RWPE2 (cell line): ENCODE data around the gene LRCH1.

Source experiments
- ATAC-seq: fragments of 200-7000 bp; cut with Tn5 transposase; 3 replicates; pipeline ENCODE4 v1.9.1; 2021; ENCODE audit warnings: low read depth
- DNase-seq: peaks from one replicate; pipeline ENCODE4 v3.0.0-alpha.2; 2020; ENCODE audit warnings: low spot score
- H3K27ac ChIP-seq: fragments of 450-650 bp; 2 replicates; pipeline ENCODE4 v1.5.1; 2017; ENCODE audit warnings: mild to moderate bottlenecking; ENCODE audit not compliant: poor library complexity, severe bottlenecking
- H3K27me3 ChIP-seq: fragments of 250-450 bp; sonication (Bioruptor Pico); 2 replicates; pipeline ENCODE4 v1.5.1; 2021; ENCODE audit warnings: mild to moderate bottlenecking, moderate library complexity; ENCODE audit not compliant: insufficient read depth, poor library complexity, severe bottlenecking
- H3K36me3 ChIP-seq: fragments of 250-450 bp; sonication (Bioruptor Pico); 2 replicates; pipeline ENCODE4 v1.5.1; 2020; ENCODE audit warnings: low read depth, mild to moderate bottlenecking, moderate library complexity
- H3K4me1 ChIP-seq: fragments of 250-450 bp; sonication (Bioruptor Pico); 2 replicates; pipeline ENCODE4 v1.5.1; 2021; ENCODE audit warnings: mild to moderate bottlenecking, moderate library complexity; ENCODE audit not compliant: insufficient read depth, poor library complexity, severe bottlenecking
- H3K4me3 ChIP-seq: fragments of 250-450 bp; sonication (Bioruptor Pico); 2 replicates; pipeline ENCODE4 v1.5.1; 2021; ENCODE audit warnings: mild to moderate bottlenecking, moderate library complexity; ENCODE audit not compliant: severe bottlenecking
- H3K9me3 ChIP-seq: fragments of 250-450 bp; sonication (Bioruptor Pico); 2 replicates; pipeline ENCODE4 v1.5.1; 2021; ENCODE audit warnings: mild to moderate bottlenecking, moderate library complexity; ENCODE audit not compliant: severe bottlenecking
- TF ChIP-seq, protein P1 (sequence below): fragments of 450-650 bp; IDR thresholded peaks from one replicate; pipeline ENCODE4 v1.5.1; 2017; ENCODE audit warnings: mild to moderate bottlenecking, moderate library complexity; ENCODE audit not compliant: poor library complexity, severe bottlenecking

Gene LRCH1

DNA sequence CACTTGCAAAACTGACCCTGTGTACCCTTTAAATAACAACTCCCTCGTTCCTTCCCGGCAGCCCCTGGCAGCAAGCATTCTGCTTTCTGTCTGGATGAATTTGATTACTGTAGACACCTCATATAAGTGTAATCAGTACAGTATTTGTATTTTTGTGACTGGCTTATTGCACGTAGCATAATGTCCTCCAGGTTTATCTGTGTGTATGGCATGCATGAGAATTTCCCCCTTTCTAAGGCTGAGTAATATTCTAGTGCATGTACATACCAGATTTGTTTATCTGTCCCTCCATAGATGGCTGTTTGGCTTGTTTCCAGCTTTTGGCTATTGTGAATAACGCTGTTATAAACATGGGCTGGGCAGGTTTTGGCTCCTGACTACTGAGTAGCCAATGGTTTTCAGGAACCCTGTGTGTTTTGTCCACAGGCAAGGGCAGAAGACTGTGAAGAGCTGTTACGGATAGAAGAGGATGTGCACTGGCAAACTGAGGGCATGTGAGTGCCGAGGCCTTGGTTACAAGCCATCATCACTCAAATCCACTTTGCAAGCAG, 146.0 kb downstream of the LRCH1 start:
- ATAC-seq = no peak
- Histone ChIP-seq H3K9me3 (no peaks in the 10 kb centered on the region), H3K4me1 (no peaks in the 10 kb centered on the region), H3K27ac (no peak overlapping the region), H3K36me3 (peaks cover 53% of the 10 kb centered on the region), H3K27me3 (no peaks in the 10 kb centered on the region), H3K4me3 (no peak overlapping the region)
- DNase-seq = no peak
- TF ChIP-seq, protein P1, sequence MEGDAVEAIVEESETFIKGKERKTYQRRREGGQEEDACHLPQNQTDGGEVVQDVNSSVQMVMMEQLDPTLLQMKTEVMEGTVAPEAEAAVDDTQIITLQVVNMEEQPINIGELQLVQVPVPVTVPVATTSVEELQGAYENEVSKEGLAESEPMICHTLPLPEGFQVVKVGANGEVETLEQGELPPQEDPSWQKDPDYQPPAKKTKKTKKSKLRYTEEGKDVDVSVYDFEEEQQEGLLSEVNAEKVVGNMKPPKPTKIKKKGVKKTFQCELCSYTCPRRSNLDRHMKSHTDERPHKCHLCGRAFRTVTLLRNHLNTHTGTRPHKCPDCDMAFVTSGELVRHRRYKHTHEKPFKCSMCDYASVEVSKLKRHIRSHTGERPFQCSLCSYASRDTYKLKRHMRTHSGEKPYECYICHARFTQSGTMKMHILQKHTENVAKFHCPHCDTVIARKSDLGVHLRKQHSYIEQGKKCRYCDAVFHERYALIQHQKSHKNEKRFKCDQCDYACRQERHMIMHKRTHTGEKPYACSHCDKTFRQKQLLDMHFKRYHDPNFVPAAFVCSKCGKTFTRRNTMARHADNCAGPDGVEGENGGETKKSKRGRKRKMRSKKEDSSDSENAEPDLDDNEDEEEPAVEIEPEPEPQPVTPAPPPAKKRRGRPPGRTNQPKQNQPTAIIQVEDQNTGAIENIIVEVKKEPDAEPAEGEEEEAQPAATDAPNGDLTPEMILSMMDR = no peak

DNA sequence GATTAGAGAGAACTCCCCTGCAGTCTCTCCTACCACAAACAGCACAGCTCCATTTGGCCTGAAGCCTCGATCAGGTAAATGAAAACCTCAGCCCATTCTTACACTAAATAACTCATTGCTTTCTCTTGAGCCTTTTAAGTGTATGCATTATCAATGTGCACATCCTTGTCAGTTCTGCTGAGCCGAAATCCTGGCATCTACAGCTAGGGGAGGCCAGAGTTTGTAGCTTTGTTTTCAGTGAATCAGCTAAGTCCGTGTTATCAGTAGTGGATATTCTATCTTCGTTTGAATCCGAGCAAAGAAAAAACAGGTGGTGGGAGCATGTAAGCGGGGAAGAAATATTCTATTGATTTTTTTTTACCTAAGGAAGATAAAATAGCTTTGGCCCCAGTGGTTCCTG, 159.6 kb downstream of the LRCH1 start:
- Histone ChIP-seq H3K4me1 (no peaks in the 10 kb centered on the region), H3K4me3 (no peak overlapping the region), H3K9me3 (no peaks in the 10 kb centered on the region), H3K27ac (no peak overlapping the region), H3K36me3 (peaks cover 51% of the 10 kb centered on the region), H3K27me3 (no peaks in the 10 kb centered on the region)
- TF ChIP-seq, protein P1 = no peak
- DNase-seq (no peak), ATAC-seq (no peak)

DNA sequence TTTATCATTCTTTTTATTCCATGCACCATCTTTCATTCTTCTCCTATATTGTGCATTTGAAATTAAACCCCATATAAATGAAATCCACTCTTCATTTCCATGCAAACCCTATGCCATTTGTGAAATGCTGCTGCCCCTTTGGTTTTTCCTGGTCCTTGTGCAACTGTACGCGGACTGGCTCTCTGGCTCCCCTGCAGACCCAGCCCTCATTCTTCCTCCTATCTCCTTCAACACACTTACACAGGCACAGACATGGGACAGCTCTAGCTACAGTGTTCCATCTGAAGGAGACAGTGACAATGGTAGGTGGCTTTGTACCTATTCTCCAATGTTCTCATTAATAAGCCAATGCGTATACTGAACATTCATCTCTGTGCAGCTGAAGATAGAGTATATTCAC, 162.4 kb downstream of the LRCH1 start:
- H3K4me1 ChIP-seq = no peaks in the 10 kb centered on the region
- ATAC-seq = no peak
- peaks cover 39% of the 10 kb centered on the region for H3K36me3 ChIP-seq
- H3K27me3 ChIP-seq = no peaks in the 10 kb centered on the region
- H3K9me3 ChIP-seq = no peaks in the 10 kb centered on the region
- DNase-seq = no peak
- H3K4me3 ChIP-seq = no peak overlapping the region
- TF ChIP-seq, protein P1 = no peak
- H3K27ac ChIP-seq = no peak overlapping the region

DNA sequence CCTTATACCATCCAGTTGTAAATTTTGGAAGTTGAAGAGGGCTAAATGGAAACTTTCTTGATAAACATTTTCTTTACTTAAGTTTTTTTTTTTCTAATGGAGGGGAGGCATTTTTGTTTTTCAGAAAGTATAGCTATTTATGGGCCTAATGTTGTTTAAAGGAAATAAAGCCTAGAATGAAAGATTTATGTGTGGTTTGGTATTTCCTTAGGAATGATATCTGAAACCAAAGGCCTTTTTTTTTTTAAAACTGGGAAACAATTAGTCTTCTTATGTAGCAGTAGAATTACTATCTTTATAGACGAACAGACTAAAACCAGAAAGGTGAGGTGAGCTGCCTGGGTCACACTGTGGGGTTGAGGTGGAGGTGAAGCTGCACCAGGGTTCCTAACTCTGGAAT, 163.9 kb downstream of the LRCH1 start:
- Histone ChIP-seq H3K36me3 (peaks cover 30% of the 10 kb centered on the region), H3K4me1 (no peaks in the 10 kb centered on the region), H3K9me3 (no peaks in the 10 kb centered on the region), H3K4me3 (no peak overlapping the region), H3K27me3 (no peaks in the 10 kb centered on the region), H3K27ac (no peak overlapping the region)
- ATAC-seq (no peak), DNase-seq (no peak)
- TF ChIP-seq, protein P1 = no peak

DNA sequence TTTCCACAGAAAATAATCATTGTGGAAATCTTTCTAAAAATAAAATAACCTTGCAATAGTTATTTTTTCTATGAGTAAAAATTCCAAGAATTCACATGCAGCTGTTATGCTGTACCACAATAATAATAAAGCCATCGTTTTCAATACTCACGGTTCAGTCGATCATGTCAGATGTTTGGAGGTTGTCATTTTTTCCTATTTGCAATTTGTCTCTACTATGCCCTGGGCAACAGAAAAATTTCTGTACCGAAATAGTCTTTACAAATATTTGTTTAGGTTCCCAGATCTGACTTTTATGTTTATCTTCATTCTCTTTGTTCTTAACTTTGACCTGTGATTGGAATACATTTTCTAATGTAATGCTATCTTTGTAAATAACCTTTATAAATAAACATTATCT, 164.3 kb downstream of the LRCH1 start:
- no peak overlapping the region for H3K4me3 ChIP-seq
- no peak for DNase-seq
- no peaks in the 10 kb centered on the region for H3K4me1 ChIP-seq
- no peak for ATAC-seq
- H3K9me3 ChIP-seq = no peaks in the 10 kb centered on the region
- no peak overlapping the region for H3K27ac ChIP-seq
- H3K36me3 ChIP-seq = peaks cover 26% of the 10 kb centered on the region
- no peaks in the 10 kb centered on the region for H3K27me3 ChIP-seq
- TF ChIP-seq, protein P1 = no peak
